ENCODE measurements around the gene RALY.

The RALY gene

GRCh38 chr20:33977535-33977934, 16.2 kb upstream of the RALY start:
- no peak for TF ChIP-seq CTCF (IDR thresholded peaks at IDR 0.05)
- no peak overlapping the region for H3K4me3 ChIP-seq (ENCODE audit: low read depth, low read length)
- H3K4me1 ChIP-seq = no peaks in the 10 kb centered on the region
- no peak overlapping the region for H2AFZ ChIP-seq
- no peaks in the 10 kb centered on the region for H3K36me3 ChIP-seq (ENCODE audit: control insufficient read depth, insufficient read depth, low read length)
- no peaks in the 10 kb centered on the region for H3K9me3 ChIP-seq (ENCODE audit: control insufficient read depth, low read length)
- H3K27me3 ChIP-seq (ENCODE audit: control insufficient read depth, insufficient read depth, low read length) = no peaks in the 10 kb centered on the region
- H3K4me2 ChIP-seq (ENCODE audit: low read length) = no peak overlapping the region
- H3K27ac ChIP-seq = no peak overlapping the region
- no peak overlapping the region for H3K9ac ChIP-seq
- no peaks in the 10 kb centered on the region for H3K79me2 ChIP-seq

GRCh38 chr20:33979094-33979493, 14.6 kb upstream of the RALY start:
- Histone ChIP-seq H3K9me3 (ENCODE audit: control insufficient read depth, low read length) (no peaks in the 10 kb centered on the region), H3K4me1 (no peaks in the 10 kb centered on the region), H3K4me3 (ENCODE audit: low read depth, low read length) (no peak overlapping the region), H3K36me3 (ENCODE audit: control insufficient read depth, insufficient read depth, low read length) (no peaks in the 10 kb centered on the region), H3K4me2 (ENCODE audit: low read length) (no peak overlapping the region), H3K27ac (no peak overlapping the region), H2AFZ (no peak overlapping the region), H3K79me2 (no peaks in the 10 kb centered on the region), H3K27me3 (ENCODE audit: control insufficient read depth, insufficient read depth, low read length) (no peaks in the 10 kb centered on the region), H3K9ac (no peak overlapping the region)
- TF ChIP-seq CTCF (IDR thresholded peaks at IDR 0.05) = no peak

GRCh38 chr20:33981347-33981746, 12.4 kb upstream of the RALY start:
- no peak for TF ChIP-seq CTCF (IDR thresholded peaks at IDR 0.05)
- H3K4me1 ChIP-seq = no peaks in the 10 kb centered on the region
- H3K27ac ChIP-seq = no peak overlapping the region
- H3K79me2 ChIP-seq = no peaks in the 10 kb centered on the region
- H3K4me2 ChIP-seq (ENCODE audit: low read length) = no peak overlapping the region
- H2AFZ ChIP-seq = no peak overlapping the region
- no peaks in the 10 kb centered on the region for H3K9me3 ChIP-seq (ENCODE audit: control insufficient read depth, low read length)
- no peaks in the 10 kb centered on the region for H3K27me3 ChIP-seq (ENCODE audit: control insufficient read depth, insufficient read depth, low read length)
- no peak overlapping the region for H3K9ac ChIP-seq
- H3K4me3 ChIP-seq (ENCODE audit: low read depth, low read length) = no peak overlapping the region
- H3K36me3 ChIP-seq (ENCODE audit: control insufficient read depth, insufficient read depth, low read length) = no peaks in the 10 kb centered on the region

- H3K4me2 ChIP-seq (ENCODE audit: low read length) = no peak overlapping the region
- TF ChIP-seq CTCF (IDR thresholded peaks at IDR 0.05) = no peak
- H3K79me2 ChIP-seq = no peaks in the 10 kb centered on the region
- no peak overlapping the region for H3K9ac ChIP-seq
- no peak overlapping the region for H2AFZ ChIP-seq
- no peaks in the 10 kb centered on the region for H3K36me3 ChIP-seq (ENCODE audit: control insufficient read depth, insufficient read depth, low read length)
- no peak overlapping the region for H3K4me3 ChIP-seq (ENCODE audit: low read depth, low read length)
- no peaks in the 10 kb centered on the region for H3K27me3 ChIP-seq (ENCODE audit: control insufficient read depth, insufficient read depth, low read length)
- no peak overlapping the region for H3K27ac ChIP-seq
- no peaks in the 10 kb centered on the region for H3K4me1 ChIP-seq
- no peaks in the 10 kb centered on the region for H3K9me3 ChIP-seq (ENCODE audit: control insufficient read depth, low read length)
These were observed 11.7 kb upstream of the RALY start for GRCh38 chr20:33981964-33982363.

GRCh38 chr20:33983371-33983770, 10.3 kb upstream of the RALY start:
- Histone ChIP-seq H3K9ac (no peak overlapping the region), H3K27ac (no peak overlapping the region), H3K4me1 (no peaks in the 10 kb centered on the region), H3K36me3 (ENCODE audit: control insufficient read depth, insufficient read depth, low read length) (no peaks in the 10 kb centered on the region), H3K4me2 (ENCODE audit: low read length) (no peak overlapping the region), H3K79me2 (no peaks in the 10 kb centered on the region), H3K9me3 (ENCODE audit: control insufficient read depth, low read length) (no peaks in the 10 kb centered on the region), H3K27me3 (ENCODE audit: control insufficient read depth, insufficient read depth, low read length) (no peaks in the 10 kb centered on the region), H2AFZ (no peak overlapping the region), H3K4me3 (ENCODE audit: low read depth, low read length) (no peak overlapping the region)
- no peak for TF ChIP-seq CTCF (IDR thresholded peaks at IDR 0.05)

Measured in parathyroid adenoma (tissue), 2 donors.